Measurements from ENCODE around the gene CENPW. TPM values are rescaled to one million over a fixed set of nuclear protein-coding genes. Genes with fewer than 3 reads are reported as not detected.

Gene CENPW
- 10 to 100 TPM; 28.8 to 62.3 TPM for polyA plus RNA-seq

- WGBS, 2 donors: 3% methylated on average over 46 of the region's 46 CpGs
- no peaks in the 10 kb centered on the region for H3K27me3 ChIP-seq (ENCODE audit: control insufficient read depth in 1 of 2, insufficient read depth in 2 of 2, low read length in 2 of 2)
- no peaks in the 10 kb centered on the region for H3K4me1 ChIP-seq (ENCODE audit: control insufficient read depth in 2 of 2, insufficient read depth in 2 of 2, low read length in 1 of 2)
- H3K36me3 ChIP-seq (ENCODE audit: control insufficient read depth in 2 of 2, insufficient read depth in 2 of 2, low read length in 1 of 2): no peaks in the 10 kb centered on the region
- no peaks in the 10 kb centered on the region for H3K9me3 ChIP-seq (ENCODE audit: control insufficient read depth in 2 of 2, insufficient read depth in 1 of 2, low read depth in 1 of 2, low read length in 1 of 2)
- H3K4me3 ChIP-seq (ENCODE audit: low read depth in 1 of 2, low read length in 2 of 2): peak within 1 kb of the TSS; percentile 63 to 99
- peak within 1 kb of the TSS; percentile 64 to 89 for H3K27ac ChIP-seq (ENCODE audit: low read depth in 2 of 2, low read length in 1 of 2)
Observed at GRCh38 chr6:126339796-126340609, at the start of gene CENPW. Gene CENPW (plus strand): TSS chr6:126340115. CDS start chr6:126340274, 159 bp downstream.

- H3K9me3 ChIP-seq (ENCODE audit: control insufficient read depth in 2 of 2, insufficient read depth in 1 of 2, low read depth in 1 of 2, low read length in 1 of 2): no peaks in the 10 kb centered on the region
- no peak overlapping the region for H3K4me3 ChIP-seq (ENCODE audit: low read depth in 1 of 2, low read length in 2 of 2)
- no peaks in the 10 kb centered on the region for H3K27me3 ChIP-seq (ENCODE audit: control insufficient read depth in 1 of 2, insufficient read depth in 2 of 2, low read length in 2 of 2)
- no peaks in the 10 kb centered on the region for H3K36me3 ChIP-seq (ENCODE audit: control insufficient read depth in 2 of 2, insufficient read depth in 2 of 2, low read length in 1 of 2)
- H3K4me1 ChIP-seq (ENCODE audit: control insufficient read depth in 2 of 2, insufficient read depth in 2 of 2, low read length in 1 of 2): no peaks in the 10 kb centered on the region
- H3K27ac ChIP-seq (ENCODE audit: low read depth in 2 of 2, low read length in 1 of 2): no peak overlapping the region
Observed at GRCh38 chr6:126293891-126294524, 45.9 kb upstream of the CENPW start.

DNA sequence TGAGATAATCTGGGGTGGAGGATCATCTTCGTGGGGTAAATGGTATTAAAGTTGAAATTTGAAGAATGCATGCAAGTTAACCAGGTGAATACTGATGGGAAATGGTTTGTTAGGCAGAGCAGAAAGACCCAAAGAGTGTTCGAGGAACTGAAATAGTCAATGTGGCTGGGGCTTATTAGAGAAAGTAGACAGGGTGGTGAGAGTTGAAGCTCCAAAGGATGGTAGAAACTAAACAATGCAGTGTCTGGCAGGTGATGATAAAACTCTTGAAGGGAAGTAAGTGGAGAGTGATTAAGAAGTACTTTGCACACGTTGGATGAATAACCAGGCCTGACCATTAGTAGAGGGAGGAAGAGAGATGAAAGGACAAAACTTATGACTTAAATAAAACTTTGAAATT is 39.8 kb upstream of the CENPW start:
- Histone ChIP-seq H3K4me1 (ENCODE audit: control insufficient read depth in 2 of 2, insufficient read depth in 2 of 2, low read length in 1 of 2) (no peaks in the 10 kb centered on the region), H3K9me3 (ENCODE audit: control insufficient read depth in 2 of 2, insufficient read depth in 1 of 2, low read depth in 1 of 2, low read length in 1 of 2) (no peaks in the 10 kb centered on the region)
- WGBS, 2 donors: 57% methylated on average over 3 of the region's 3 CpGs

GRCh38 chr6:126300735-126301134 is 39.2 kb upstream of the CENPW start:
- no peak overlapping the region for H3K27ac ChIP-seq (ENCODE audit: low read depth in 2 of 2, low read length in 1 of 2)
- no peaks in the 10 kb centered on the region for H3K36me3 ChIP-seq (ENCODE audit: control insufficient read depth in 2 of 2, insufficient read depth in 2 of 2, low read length in 1 of 2)
- H3K27me3 ChIP-seq (ENCODE audit: control insufficient read depth in 1 of 2, insufficient read depth in 2 of 2, low read length in 2 of 2): no peaks in the 10 kb centered on the region
- H3K4me3 ChIP-seq (ENCODE audit: low read depth in 1 of 2, low read length in 2 of 2): no peak overlapping the region
- H3K4me1 ChIP-seq (ENCODE audit: control insufficient read depth in 2 of 2, insufficient read depth in 2 of 2, low read length in 1 of 2): no peaks in the 10 kb centered on the region
- H3K9me3 ChIP-seq (ENCODE audit: control insufficient read depth in 2 of 2, insufficient read depth in 1 of 2, low read depth in 1 of 2, low read length in 1 of 2): no peaks in the 10 kb centered on the region

More for the DNA sequence above, 39.8 kb upstream of the CENPW start:
- Histone ChIP-seq H3K36me3 (ENCODE audit: control insufficient read depth in 2 of 2, insufficient read depth in 2 of 2, low read length in 1 of 2) (no peaks in the 10 kb centered on the region), H3K4me3 (ENCODE audit: low read depth in 1 of 2, low read length in 2 of 2) (no peak overlapping the region), H3K27me3 (ENCODE audit: control insufficient read depth in 1 of 2, insufficient read depth in 2 of 2, low read length in 2 of 2) (no peaks in the 10 kb centered on the region), H3K27ac (ENCODE audit: low read depth in 2 of 2, low read length in 1 of 2) (no peak overlapping the region)

- no peak overlapping the region for H3K4me3 ChIP-seq (ENCODE audit: low read depth in 1 of 2, low read length in 2 of 2)
Observed at GRCh38 chr6:126302191-126302590, 37.7 kb upstream of the CENPW start.

GRCh38 chr6:126307849-126308248 is 32.1 kb upstream of the CENPW start:
- 29 to 73% methylated on average over 2 of the region's 2 CpGs for WGBS, 2 donors
- no peaks in the 10 kb centered on the region for H3K9me3 ChIP-seq (ENCODE audit: control insufficient read depth in 2 of 2, insufficient read depth in 1 of 2, low read depth in 1 of 2, low read length in 1 of 2)
- no peaks in the 10 kb centered on the region for H3K36me3 ChIP-seq (ENCODE audit: control insufficient read depth in 2 of 2, insufficient read depth in 2 of 2, low read length in 1 of 2)
- peaks cover 0 to 5% of the 10 kb centered on the region in 2 donors for H3K27me3 ChIP-seq (ENCODE audit: control insufficient read depth in 1 of 2, insufficient read depth in 2 of 2, low read length in 2 of 2)
- no peak overlapping the region for H3K4me3 ChIP-seq (ENCODE audit: low read depth in 1 of 2, low read length in 2 of 2)
- H3K27ac ChIP-seq (ENCODE audit: low read depth in 2 of 2, low read length in 1 of 2): no peak overlapping the region
- H3K4me1 ChIP-seq (ENCODE audit: control insufficient read depth in 2 of 2, insufficient read depth in 2 of 2, low read length in 1 of 2): no peaks in the 10 kb centered on the region

More at GRCh38 chr6:126302191-126302590, 37.7 kb upstream of the CENPW start:
- Histone ChIP-seq H3K27ac (ENCODE audit: low read depth in 2 of 2, low read length in 1 of 2) (no peak overlapping the region), H3K36me3 (ENCODE audit: control insufficient read depth in 2 of 2, insufficient read depth in 2 of 2, low read length in 1 of 2) (no peaks in the 10 kb centered on the region), H3K9me3 (ENCODE audit: control insufficient read depth in 2 of 2, insufficient read depth in 1 of 2, low read depth in 1 of 2, low read length in 1 of 2) (no peaks in the 10 kb centered on the region), H3K27me3 (ENCODE audit: control insufficient read depth in 1 of 2, insufficient read depth in 2 of 2, low read length in 2 of 2) (no peaks in the 10 kb centered on the region), H3K4me1 (ENCODE audit: control insufficient read depth in 2 of 2, insufficient read depth in 2 of 2, low read length in 1 of 2) (no peaks in the 10 kb centered on the region)

DNA sequence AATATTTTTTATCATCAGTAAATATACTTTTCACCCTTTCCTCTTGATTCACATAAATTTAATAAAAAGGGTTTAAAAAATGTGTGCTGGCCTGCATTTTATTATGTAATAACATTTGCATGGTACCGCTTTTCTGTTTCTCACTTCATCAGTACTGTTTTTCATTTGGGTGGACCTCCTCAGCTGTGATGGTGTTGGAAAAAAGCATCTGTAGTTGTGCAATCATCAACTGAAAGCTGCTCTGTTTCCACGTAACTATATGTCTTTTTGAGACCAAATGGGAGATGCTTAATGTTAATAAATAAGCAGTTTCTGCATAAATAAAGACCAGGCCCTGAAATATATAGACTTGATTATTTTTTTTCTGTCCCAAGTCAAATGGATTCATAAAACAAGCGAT is 31.6 kb upstream of the CENPW start:
- H3K27ac ChIP-seq (ENCODE audit: low read depth in 2 of 2, low read length in 1 of 2): no peak overlapping the region
- 86 to 91% methylated on average over 3 of the region's 3 CpGs for WGBS, 2 donors
- no peaks in the 10 kb centered on the region for H3K36me3 ChIP-seq (ENCODE audit: control insufficient read depth in 2 of 2, insufficient read depth in 2 of 2, low read length in 1 of 2)
- peaks cover 0 to 5% of the 10 kb centered on the region in 2 donors for H3K27me3 ChIP-seq (ENCODE audit: control insufficient read depth in 1 of 2, insufficient read depth in 2 of 2, low read length in 2 of 2)
- H3K9me3 ChIP-seq (ENCODE audit: control insufficient read depth in 2 of 2, insufficient read depth in 1 of 2, low read depth in 1 of 2, low read length in 1 of 2): no peaks in the 10 kb centered on the region
- no peak overlapping the region for H3K4me3 ChIP-seq (ENCODE audit: low read depth in 1 of 2, low read length in 2 of 2)
- H3K4me1 ChIP-seq (ENCODE audit: control insufficient read depth in 2 of 2, insufficient read depth in 2 of 2, low read length in 1 of 2): no peaks in the 10 kb centered on the region

DNA sequence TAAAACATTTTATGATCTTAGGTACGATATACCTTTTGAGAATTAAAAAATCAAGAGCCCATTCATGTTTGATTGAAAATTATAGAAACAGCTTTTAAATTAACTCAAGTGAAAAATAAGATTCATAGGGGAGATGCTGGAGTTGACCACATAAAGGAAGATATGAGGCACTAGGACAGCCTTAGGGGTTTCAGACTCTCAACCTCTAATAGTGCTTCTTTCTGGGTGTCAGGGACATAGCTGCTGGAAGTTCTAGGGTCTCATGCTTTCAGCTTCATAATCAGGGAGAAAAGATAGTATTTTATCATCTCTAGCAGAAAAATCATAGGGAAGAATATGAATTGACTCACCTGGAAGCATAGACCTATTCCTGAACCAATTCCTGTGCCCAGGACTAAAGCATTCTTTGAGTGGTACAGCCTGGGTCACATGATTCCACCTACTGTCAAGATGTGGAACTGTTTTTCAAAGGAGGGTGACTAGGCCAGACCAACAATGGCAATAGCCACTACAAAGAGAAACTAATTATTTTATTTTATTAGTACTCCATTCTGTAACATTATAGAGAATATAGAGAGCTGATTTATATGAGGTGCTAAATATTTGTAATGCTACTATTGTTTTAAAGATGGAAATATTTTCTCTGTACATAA is 27.8 kb upstream of the CENPW start:
- 91 to 94% methylated on average over 1 of the region's 1 CpG for WGBS, 2 donors

GRCh38 chr6:126313941-126314340 is 26.0 kb upstream of the CENPW start:
- Histone ChIP-seq H3K27ac (ENCODE audit: low read depth in 2 of 2, low read length in 1 of 2) (no peak overlapping the region), H3K27me3 (ENCODE audit: control insufficient read depth in 1 of 2, insufficient read depth in 2 of 2, low read length in 2 of 2) (peaks cover 0 to 5% of the 10 kb centered on the region in 2 donors), H3K4me1 (ENCODE audit: control insufficient read depth in 2 of 2, insufficient read depth in 2 of 2, low read length in 1 of 2) (no peaks in the 10 kb centered on the region), H3K4me3 (ENCODE audit: low read depth in 1 of 2, low read length in 2 of 2) (no peak overlapping the region), H3K9me3 (ENCODE audit: control insufficient read depth in 2 of 2, insufficient read depth in 1 of 2, low read depth in 1 of 2, low read length in 1 of 2) (no peaks in the 10 kb centered on the region), H3K36me3 (ENCODE audit: control insufficient read depth in 2 of 2, insufficient read depth in 2 of 2, low read length in 1 of 2) (no peaks in the 10 kb centered on the region)
- 77 to 86% methylated on average over 1 of the region's 1 CpG for WGBS, 2 donors

More for the DNA sequence above, 27.8 kb upstream of the CENPW start:
- Histone ChIP-seq H3K27ac (ENCODE audit: low read depth in 2 of 2, low read length in 1 of 2) (no peak overlapping the region), H3K36me3 (ENCODE audit: control insufficient read depth in 2 of 2, insufficient read depth in 2 of 2, low read length in 1 of 2) (no peaks in the 10 kb centered on the region), H3K9me3 (ENCODE audit: control insufficient read depth in 2 of 2, insufficient read depth in 1 of 2, low read depth in 1 of 2, low read length in 1 of 2) (no peaks in the 10 kb centered on the region), H3K4me3 (ENCODE audit: low read depth in 1 of 2, low read length in 2 of 2) (no peak overlapping the region), H3K27me3 (ENCODE audit: control insufficient read depth in 1 of 2, insufficient read depth in 2 of 2, low read length in 2 of 2) (peaks cover 0 to 5% of the 10 kb centered on the region in 2 donors), H3K4me1 (ENCODE audit: control insufficient read depth in 2 of 2, insufficient read depth in 2 of 2, low read length in 1 of 2) (no peaks in the 10 kb centered on the region)

Data from esophagus (tissue), 2 donors.